Measurements from ENCODE around the gene NR5A2.

DNA sequence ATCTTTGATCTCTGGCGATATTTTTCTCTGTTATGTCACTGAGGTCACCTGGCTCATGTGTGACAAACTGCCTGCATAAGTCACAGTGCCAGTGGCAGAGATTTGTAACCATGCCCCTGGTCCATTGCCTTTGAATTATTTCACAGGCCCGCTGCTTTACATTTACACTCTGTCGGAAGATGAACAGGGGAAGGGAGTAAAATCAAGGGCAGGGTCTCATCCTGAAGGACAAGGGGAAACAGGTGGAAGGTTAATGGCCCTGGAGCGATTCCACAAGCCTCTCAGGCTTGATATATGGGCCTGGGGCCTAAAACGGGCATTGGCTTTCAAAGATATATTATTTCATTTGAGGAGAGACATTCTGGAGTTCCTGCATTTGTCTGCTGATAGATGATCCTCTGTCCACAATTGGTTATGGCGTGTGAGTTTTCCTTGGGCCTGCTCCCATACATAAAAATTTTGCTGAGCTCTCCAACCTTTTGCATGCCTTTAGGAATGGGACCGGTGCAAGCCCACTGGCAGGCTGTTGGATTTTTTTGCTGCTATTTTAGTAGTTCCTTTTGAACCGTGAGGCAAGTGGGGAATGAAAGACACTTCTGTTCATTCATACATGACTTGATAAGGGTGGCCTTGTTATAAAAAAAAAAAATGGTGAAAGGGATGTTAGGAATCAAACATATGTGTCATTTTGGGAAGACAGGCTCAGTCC lies 51.9 kb downstream of the NR5A2 start:
- TF ChIP-seq, protein P1, sequence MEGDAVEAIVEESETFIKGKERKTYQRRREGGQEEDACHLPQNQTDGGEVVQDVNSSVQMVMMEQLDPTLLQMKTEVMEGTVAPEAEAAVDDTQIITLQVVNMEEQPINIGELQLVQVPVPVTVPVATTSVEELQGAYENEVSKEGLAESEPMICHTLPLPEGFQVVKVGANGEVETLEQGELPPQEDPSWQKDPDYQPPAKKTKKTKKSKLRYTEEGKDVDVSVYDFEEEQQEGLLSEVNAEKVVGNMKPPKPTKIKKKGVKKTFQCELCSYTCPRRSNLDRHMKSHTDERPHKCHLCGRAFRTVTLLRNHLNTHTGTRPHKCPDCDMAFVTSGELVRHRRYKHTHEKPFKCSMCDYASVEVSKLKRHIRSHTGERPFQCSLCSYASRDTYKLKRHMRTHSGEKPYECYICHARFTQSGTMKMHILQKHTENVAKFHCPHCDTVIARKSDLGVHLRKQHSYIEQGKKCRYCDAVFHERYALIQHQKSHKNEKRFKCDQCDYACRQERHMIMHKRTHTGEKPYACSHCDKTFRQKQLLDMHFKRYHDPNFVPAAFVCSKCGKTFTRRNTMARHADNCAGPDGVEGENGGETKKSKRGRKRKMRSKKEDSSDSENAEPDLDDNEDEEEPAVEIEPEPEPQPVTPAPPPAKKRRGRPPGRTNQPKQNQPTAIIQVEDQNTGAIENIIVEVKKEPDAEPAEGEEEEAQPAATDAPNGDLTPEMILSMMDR (conservative IDR thresholded peaks at IDR 0.05 in 1 of 2, IDR thresholded peaks at IDR 0.05 in 1 of 2; ENCODE audit: extremely low read depth in 1 of 2, insufficient read depth in 1 of 2, low read depth in 1 of 2, low read length in 2 of 2), result no peak
- no peak for TF ChIP-seq EZH2 (IDR thresholded peaks at IDR 0.05; ENCODE audit: borderline replicate concordance, low read length)

All from mammary epithelial cell (primary cell).